PC-3 (cell line): Measurements from ENCODE around the gene TTC34. TPM values are rescaled to one million over a fixed set of nuclear protein-coding genes. Genes with fewer than 3 reads are reported as not detected.
A peak's percentile ranks its signal among the peaks of the same experiment; 100 is the strongest.

Experiments used
- ATAC-seq: fragments of 200-7000 bp; cut with Tn5 transposase; 2 replicates; pipeline ENCODE4 v1.9.1; 2020; ENCODE audit warnings: mild to moderate bottlenecking, moderate library complexity
- BruUV-seq: library from RNA; stranded (reverse); fragments of 400-500 nt; replicated peaks from 2 replicates; lab custom pipeline; 2021; lab: Mats Ljungman, UMichigan
- CTCF ChIA-PET: fragments of 300-600 bp; sonication (Branson Sonifier 250); formaldehyde crosslinking; loops from one replicate; lab custom pipeline; 2022; ENCODE audit warnings: antibody characterized with exemption; lab: Charles Lee
- POLR2A ChIA-PET: fragments of 300-600 bp; sonication (Branson Sonifier 250); formaldehyde crosslinking; loops from one replicate; lab custom pipeline; 2022; ENCODE audit warnings: antibody characterized with exemption; ENCODE audit not compliant: unreplicated experiment; lab: Charles Lee
- DNase-seq: peaks from one replicate; pipeline ENCODE4 v3.0.0-alpha.2; 2015
- H2AFZ ChIP-seq: fragments of 300-600 bp; sonication (generic); 2 replicates; pipeline ENCODE4 v1.6.0; 2016; ENCODE audit warnings: antibody characterized with exemption, low read length
- H3F3A ChIP-seq: fragments of 300-600 bp; sonication (generic); one replicate; pipeline ENCODE4 v1.6.0; 2017; ENCODE audit warnings: antibody characterized with exemption, low read length, control low read depth, mild to moderate bottlenecking; ENCODE audit not compliant: unreplicated experiment
- H3K27ac ChIP-seq: fragments of 300-600 bp; sonication (generic); 2 replicates; pipeline ENCODE4 v1.5.1; 2016; ENCODE audit warnings: mild to moderate bottlenecking, low read length
- H3K27me3 ChIP-seq: fragments of 300-600 bp; sonication (generic); 2 replicates; pipeline ENCODE4 v1.6.1; 2016; ENCODE audit warnings: low read length, mixed read lengths
- H3K36me3 ChIP-seq: fragments of 300-600 bp; sonication (generic); 2 replicates; pipeline ENCODE4 v1.6.1; 2016; ENCODE audit warnings: low read depth, mixed run types, low read length, mixed read lengths
- H3K4me1 ChIP-seq: fragments of 300-600 bp; sonication (generic); 2 replicates; pipeline ENCODE4 v1.5.1; 2016; ENCODE audit warnings: low read length; ENCODE audit not compliant: insufficient read depth
- H3K4me2 ChIP-seq: fragments of 300-600 bp; sonication (generic); 2 replicates; pipeline ENCODE4 v1.6.0; 2016; ENCODE audit warnings: low read length
- H3K4me3 ChIP-seq: fragments of 300-600 bp; sonication (generic); 2 replicates; pipeline ENCODE4 v1.5.1; 2016; ENCODE audit warnings: mild to moderate bottlenecking, low read length, mixed read lengths
- H3K79me2 ChIP-seq: fragments of 300-600 bp; sonication (generic); 2 replicates; pipeline ENCODE4 v1.6.1; 2017; ENCODE audit warnings: low read length, mixed read lengths
- H3K9ac ChIP-seq: fragments of 300-600 bp; sonication (generic); 2 replicates; pipeline ENCODE4 v1.6.0; 2016; ENCODE audit warnings: mild to moderate bottlenecking, low read length
- H3K9me2 ChIP-seq: fragments of 300-600 bp; sonication (generic); replicated peaks from 2 replicates; pipeline ENCODE4 v1.6.1; 2016; ENCODE audit warnings: mixed run types, low read length, mixed read lengths
- H3K9me3 ChIP-seq: fragments of 300-600 bp; sonication (generic); 2 replicates; pipeline ENCODE4 v1.6.1; 2016; ENCODE audit warnings: low read length, mixed read lengths
- H4K20me1 ChIP-seq: fragments of 300-600 bp; sonication (generic); 2 replicates; pipeline ENCODE4 v1.6.1; 2016; ENCODE audit warnings: low read length, mixed read lengths
- CTCF ChIP-seq: fragments of 300-600 bp; sonication (generic); conservative IDR thresholded peaks from 2 replicates; pipeline ENCODE4 v1.5.1; 2017; ENCODE audit warnings: antibody characterized with exemption, low read depth, mild to moderate bottlenecking, low read length
- EZH2 ChIP-seq: fragments of 300-600 bp; sonication (generic); IDR thresholded peaks from one replicate; pipeline ENCODE4 v1.6.1; 2017; ENCODE audit warnings: antibody characterized with exemption, mild to moderate bottlenecking, low read length; ENCODE audit not compliant: unreplicated experiment
- EZH2phosphoT487 ChIP-seq: fragments of 300-600 bp; sonication (generic); IDR thresholded peaks from 2 replicates; pipeline ENCODE4 v1.6.1; 2018; ENCODE audit warnings: mild to moderate bottlenecking, antibody characterized with exemption, low read length, borderline replicate concordance
- intact Hi-C: fragments of 100-400 bp; cut with micrococcal nuclease; formaldehyde crosslinking; loops from 2 replicates; pipeline ENCODE4 v1.9.0; 2023
- total RNA-seq: library from RNA; depleted of rRNA; stranded (reverse); fragments of >200 nt; gene quantifications from 2 replicates; pipeline ENCODE4 v1.2.3, GENCODE V29; 2014

Gene TTC34
- total RNA-seq, 1 experiment from 2014 or later, result 0.11 TPM

GRCh38 chr1:2642131-2642559 is 159.3 kb downstream of the TTC34 start:
- BruUV-seq, result TSS peak; percentile 26
- DNase-seq (no peak), ATAC-seq (no peak; the same call in 1 of the 2 replicates)
- peak overlapping the region; percentile 99 for H2AFZ ChIP-seq
- POLR2A ChIA-PET, result no interaction called here
- peaks cover 8% of the 10 kb centered on the region for H3K4me1 ChIP-seq
- no peaks in the 10 kb centered on the region for H4K20me1 ChIP-seq
- CTCF ChIA-PET, result no interaction called here
- no peaks in the 10 kb centered on the region for H3K9me2 ChIP-seq
- TF ChIP-seq CTCF (no peak), EZH2 (no peak), EZH2phosphoT487 (no peak)
- H3K79me2 ChIP-seq, result peaks cover 11% of the 10 kb centered on the region
- H3K36me3 ChIP-seq, result no peaks in the 10 kb centered on the region
- no peaks in the 10 kb centered on the region for H3F3A ChIP-seq
- H3K27me3 ChIP-seq, result peaks cover 9% of the 10 kb centered on the region; the same call in 1 of the 2 replicates
- peak overlapping the region; percentile 91 for H3K4me2 ChIP-seq
- peak overlapping the region; percentile 92 for H3K9ac ChIP-seq
- intact Hi-C loops, result loop anchor here (10.0 kb wide), 1 partner anchor 227 kb away; the partner anchor contains the start of gene PEX10
- H3K4me3 ChIP-seq, result peak overlapping the region; percentile 89
- no peak overlapping the region for H3K27ac ChIP-seq
- H3K9me3 ChIP-seq, result peaks cover 8% of the 10 kb centered on the region

GRCh38 chr1:2641381-2642130 is 159.9 kb downstream of the TTC34 start:
- no peaks in the 10 kb centered on the region for H4K20me1 ChIP-seq
- intact Hi-C loops, result loop anchor here (10.0 kb wide), 1 partner anchor 227 kb away; the partner anchor contains the start of gene PEX10
- H2AFZ ChIP-seq, result no peak overlapping the region
- DNase-seq (no peak), ATAC-seq (no peak)
- H3K9me2 ChIP-seq, result no peaks in the 10 kb centered on the region
- CTCF ChIA-PET, result no interaction called here
- no peak for TF ChIP-seq EZH2phosphoT487
- no peak for TF ChIP-seq EZH2
- peak overlapping the region; percentile 91 for H3K4me2 ChIP-seq
- H3K4me1 ChIP-seq, result peaks cover 8% of the 10 kb centered on the region
- H3K36me3 ChIP-seq, result no peaks in the 10 kb centered on the region
- H3K79me2 ChIP-seq, result peaks cover 11% of the 10 kb centered on the region
- BruUV-seq, result no TSS peak
- POLR2A ChIA-PET, result no interaction called here
- peak overlapping the region; percentile 89 for H3K4me3 ChIP-seq
- no peaks in the 10 kb centered on the region for H3F3A ChIP-seq
- no peak overlapping the region for H3K9ac ChIP-seq
- H3K27me3 ChIP-seq, result 0 out of 2 replicates have a peak, but pooled peaks cover 9% of the 10 kb centered on the region
- no peak overlapping the region for H3K27ac ChIP-seq
- peaks cover 7% of the 10 kb centered on the region for H3K9me3 ChIP-seq

GRCh38 chr1:2640626-2641025 is 160.9 kb downstream of the TTC34 start:
- Histone ChIP-seq H4K20me1 (no peaks in the 10 kb centered on the region), H3K36me3 (no peaks in the 10 kb centered on the region), H3K27me3 (0 out of 2 replicates have a peak, but pooled peaks cover 6% of the 10 kb centered on the region), H3F3A (no peaks in the 10 kb centered on the region), H3K9me2 (no peaks in the 10 kb centered on the region), H3K27ac (no peak overlapping the region), H3K4me1 (peaks cover 8% of the 10 kb centered on the region), H3K4me2 (no peak overlapping the region), H3K4me3 (no peak overlapping the region), H2AFZ (no peak overlapping the region), H3K79me2 (peaks cover 11% of the 10 kb centered on the region), H3K9me3 (peaks cover 8% of the 10 kb centered on the region; the same call in 1 of the 2 replicates), H3K9ac (no peak overlapping the region)
- ATAC-seq, result no peak
- intact Hi-C loops, result loop anchor here (10.0 kb wide), 1 partner anchor 226 kb away; the partner anchor contains the start of gene PEX10
- TF ChIP-seq CTCF (no peak), EZH2 (no peak), EZH2phosphoT487 (no peak)
- BruUV-seq, result no TSS peak
- CTCF ChIA-PET, result no interaction called here
- POLR2A ChIA-PET, result no interaction called here
- no peak for DNase-seq
